HFFc6 (cell line): Measurements from ENCODE around the gene PROCA1. TPM values are rescaled to one million over a fixed set of nuclear protein-coding genes. Genes with fewer than 3 reads are reported as not detected.

Source experiments
- DNase-seq: peaks from one replicate; pipeline ENCODE4 v3.0.0-alpha.2; 2018
- H3K27ac Mint-ChIP-seq: 2 replicates; pipeline ENCODE4 v1.8.0; 2020; ENCODE audit warnings: mild to moderate bottlenecking, mixed read lengths
- H3K27me3 Mint-ChIP-seq: 2 replicates; pipeline ENCODE4 v1.8.0; 2021; ENCODE audit warnings: mild to moderate bottlenecking, moderate library complexity, mixed read lengths; ENCODE audit not compliant: insufficient read depth
- H3K36me3 Mint-ChIP-seq: 2 replicates; pipeline ENCODE4 v1.8.0; 2021; ENCODE audit warnings: low read depth, mixed read lengths
- H3K4me1 Mint-ChIP-seq: 2 replicates; pipeline ENCODE4 v1.8.0; 2020; ENCODE audit warnings: low read depth, mixed read lengths
- H3K4me3 Mint-ChIP-seq: 2 replicates; pipeline ENCODE4 v1.8.0; 2020; ENCODE audit warnings: mild to moderate bottlenecking, moderate library complexity, mixed read lengths
- H3K9me3 Mint-ChIP-seq: 2 replicates; pipeline ENCODE4 v1.8.0; 2020; ENCODE audit warnings: mild to moderate bottlenecking, mixed read lengths
- total RNA-seq, 6 experiments: library from RNA; stranded (reverse); fragmentation: NEBNext Ultra II Directional; extraction: Animal tissue kit (Norgen Biotek cat#: 25700); gene quantifications; 2 replicates in 1 of 6; 3 replicates in 5 of 6; pipeline ENCODE4 v1.2.3, GENCODE V29; 2021
- TF ChIP-seq, protein P1 (sequence below): fragments of 200-600 bp; sonication (generic); IDR thresholded peaks from 2 replicates; pipeline ENCODE4 v1.5.0; 2021; ENCODE audit warnings: antibody characterized with exemption, mild to moderate bottlenecking

PROCA1 gene
- total RNA-seq, 6 experiments from 2014 or later = 0.60 to 1.1 (median 0.70) TPM

DNA sequence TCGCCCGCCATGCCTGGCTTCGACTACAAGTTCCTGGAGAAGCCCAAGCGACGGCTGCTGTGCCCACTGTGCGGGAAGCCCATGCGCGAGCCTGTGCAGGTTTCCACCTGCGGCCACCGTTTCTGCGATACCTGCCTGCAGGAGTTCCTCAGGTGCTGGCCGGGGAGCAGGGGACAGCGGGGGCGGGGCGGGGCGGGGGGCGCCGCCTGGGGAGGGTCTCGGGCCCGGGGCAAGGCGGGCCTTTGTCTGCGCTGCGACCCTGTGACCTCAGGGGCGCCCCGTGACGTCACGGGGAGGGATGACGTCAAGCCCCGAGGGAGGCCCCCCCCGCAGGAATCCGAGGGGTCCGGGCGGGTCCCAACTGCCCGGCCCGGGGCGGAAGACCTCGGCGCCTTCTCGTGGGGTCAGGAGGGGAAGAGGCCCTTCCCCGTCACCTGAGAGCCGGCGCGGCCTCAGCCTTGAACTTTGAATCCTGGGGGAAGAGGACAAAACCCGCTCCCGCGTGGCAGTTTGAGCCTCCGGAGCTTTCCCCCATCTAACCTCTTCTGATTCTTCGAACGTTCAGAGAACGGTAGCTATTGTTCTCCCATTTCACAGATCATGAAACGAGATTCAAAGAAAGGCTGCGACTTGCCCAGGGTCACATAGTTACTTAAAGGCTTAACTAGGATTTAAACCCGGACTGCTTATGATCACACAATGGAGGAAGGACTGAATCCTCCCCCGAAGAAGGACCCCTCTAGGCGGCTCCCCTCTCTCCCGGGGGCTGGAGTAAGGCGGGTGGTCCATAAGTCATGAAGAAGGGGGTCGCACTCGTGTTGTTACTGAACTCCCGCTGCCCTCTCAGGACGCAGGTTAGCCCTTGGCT lies 32.6 kb upstream of the PROCA1 start:
- peaks cover 21% of the 10 kb centered on the region for H3K36me3 Mint-ChIP-seq
- TF ChIP-seq, protein P1, sequence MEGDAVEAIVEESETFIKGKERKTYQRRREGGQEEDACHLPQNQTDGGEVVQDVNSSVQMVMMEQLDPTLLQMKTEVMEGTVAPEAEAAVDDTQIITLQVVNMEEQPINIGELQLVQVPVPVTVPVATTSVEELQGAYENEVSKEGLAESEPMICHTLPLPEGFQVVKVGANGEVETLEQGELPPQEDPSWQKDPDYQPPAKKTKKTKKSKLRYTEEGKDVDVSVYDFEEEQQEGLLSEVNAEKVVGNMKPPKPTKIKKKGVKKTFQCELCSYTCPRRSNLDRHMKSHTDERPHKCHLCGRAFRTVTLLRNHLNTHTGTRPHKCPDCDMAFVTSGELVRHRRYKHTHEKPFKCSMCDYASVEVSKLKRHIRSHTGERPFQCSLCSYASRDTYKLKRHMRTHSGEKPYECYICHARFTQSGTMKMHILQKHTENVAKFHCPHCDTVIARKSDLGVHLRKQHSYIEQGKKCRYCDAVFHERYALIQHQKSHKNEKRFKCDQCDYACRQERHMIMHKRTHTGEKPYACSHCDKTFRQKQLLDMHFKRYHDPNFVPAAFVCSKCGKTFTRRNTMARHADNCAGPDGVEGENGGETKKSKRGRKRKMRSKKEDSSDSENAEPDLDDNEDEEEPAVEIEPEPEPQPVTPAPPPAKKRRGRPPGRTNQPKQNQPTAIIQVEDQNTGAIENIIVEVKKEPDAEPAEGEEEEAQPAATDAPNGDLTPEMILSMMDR = no peak
- no peak for DNase-seq
- H3K9me3 Mint-ChIP-seq = peaks cover 7% of the 10 kb centered on the region
- H3K4me1 Mint-ChIP-seq = peaks cover 29% of the 10 kb centered on the region
- peak overlapping the region; percentile 95 for H3K27ac Mint-ChIP-seq
- H3K4me3 Mint-ChIP-seq = peak overlapping the region; percentile 96
- H3K27me3 Mint-ChIP-seq = peaks cover 5% of the 10 kb centered on the region

DNA sequence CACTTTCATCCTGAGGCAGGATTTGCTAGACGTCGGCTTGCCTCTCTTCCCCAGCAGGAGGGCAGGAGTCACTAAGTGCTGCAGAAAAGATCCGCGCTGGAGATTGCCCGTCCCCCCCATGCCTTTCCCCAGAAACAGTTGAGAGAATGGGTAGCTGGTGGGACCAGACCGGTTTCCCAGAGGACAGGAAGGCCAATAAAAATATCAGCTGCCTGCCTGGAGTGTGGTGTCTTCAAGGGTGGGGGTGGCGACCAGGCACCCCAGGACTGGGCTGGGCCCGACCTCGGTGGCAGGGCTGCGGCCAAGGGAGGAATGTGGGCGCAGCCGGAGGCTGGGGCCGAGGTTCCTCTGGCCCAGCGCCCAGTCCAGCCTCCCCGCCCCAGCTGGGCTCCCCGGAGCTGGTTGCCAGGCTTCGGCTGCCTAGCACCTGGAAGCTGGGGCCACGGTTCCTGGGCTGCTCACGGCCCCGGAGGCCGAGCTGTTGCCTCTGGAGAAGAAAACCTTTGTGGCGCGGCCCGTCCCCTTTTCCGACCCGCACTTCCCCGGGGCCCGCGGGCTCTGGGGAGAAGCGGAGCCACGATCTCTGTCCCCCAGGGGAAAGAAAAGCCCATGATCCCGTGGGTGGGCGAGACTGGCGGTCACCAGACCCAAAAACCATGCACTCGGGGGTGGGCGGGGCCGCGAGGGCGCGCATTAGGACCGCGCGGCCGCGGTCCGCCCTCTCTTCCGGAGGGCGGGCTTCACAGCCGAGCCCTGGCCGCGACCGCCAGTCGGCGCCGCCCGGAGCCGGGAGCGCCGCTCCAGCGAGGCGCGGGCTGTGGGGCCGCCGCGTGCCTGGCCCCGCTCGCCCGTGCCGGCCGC lies 31.8 kb upstream of the PROCA1 start, which contains the start of gene TRAF4:
Gene TRAF4 (plus strand): TSS at position 769 of the 861 bp plus-strand sequence. CDS start 102 bp downstream, outside the sequence.
- H3K4me3 Mint-ChIP-seq = peak within 1 kb of the TSS; percentile 96
- H3K27me3 Mint-ChIP-seq = peaks cover 5% of the 10 kb centered on the region
- peak; percentile 93 for DNase-seq
- peaks cover 8% of the 10 kb centered on the region for H3K9me3 Mint-ChIP-seq
- H3K36me3 Mint-ChIP-seq = peaks cover 15% of the 10 kb centered on the region
- H3K27ac Mint-ChIP-seq = peak within 1 kb of the TSS; percentile 96
- TF ChIP-seq, protein P1 = no peak
- peaks cover 21% of the 10 kb centered on the region for H3K4me1 Mint-ChIP-seq

DNA sequence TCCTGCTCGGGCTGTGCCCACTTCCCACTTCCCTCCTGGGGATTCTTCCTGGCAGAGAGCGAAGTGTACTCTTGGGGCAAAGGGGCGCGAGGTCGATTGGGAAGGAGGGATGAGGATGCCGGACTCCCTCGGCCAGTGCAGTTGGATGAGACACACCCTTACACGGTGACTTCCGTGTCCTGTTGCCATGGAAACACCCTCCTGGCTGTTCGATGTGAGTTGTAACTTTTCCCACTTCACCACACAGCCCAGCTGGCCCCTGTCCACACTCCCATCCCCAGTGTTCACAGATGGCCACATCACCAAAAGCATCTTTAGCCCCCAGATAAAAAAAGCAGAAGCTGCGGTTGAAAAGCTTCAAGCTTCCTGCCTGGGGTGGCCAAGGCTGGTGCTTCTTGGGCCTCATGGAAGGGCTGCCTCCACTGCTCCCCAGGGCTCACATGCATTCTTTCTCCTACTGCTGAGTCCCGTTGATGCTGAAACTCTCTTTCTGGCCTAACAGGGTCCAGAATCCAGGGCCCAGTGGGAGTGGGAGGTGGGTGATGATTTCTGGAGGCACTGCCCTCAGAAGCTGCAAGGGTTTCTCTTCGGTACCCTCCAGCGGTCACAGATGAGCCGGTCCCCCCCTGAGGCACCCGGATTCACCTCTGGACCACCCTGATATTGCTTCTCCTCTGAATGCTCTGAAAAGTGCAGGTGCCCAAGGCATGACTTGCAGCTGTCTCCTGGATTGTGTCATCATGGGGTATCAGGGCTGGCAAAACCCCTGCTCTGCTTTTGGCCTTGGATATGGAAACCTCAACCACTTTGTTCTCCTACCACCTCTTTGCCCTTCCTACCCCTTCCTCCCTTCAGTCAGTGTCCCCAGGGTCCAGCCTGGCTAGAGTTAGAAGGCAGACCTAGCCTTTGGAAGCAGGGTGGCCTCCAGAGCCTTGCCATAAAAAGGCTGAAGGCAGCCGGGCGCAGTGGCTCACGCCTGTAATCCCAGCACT lies 30.0 kb upstream of the PROCA1 start:
- Mint-ChIP-seq H3K4me1 (peaks cover 21% of the 10 kb centered on the region), H3K9me3 (peaks cover 8% of the 10 kb centered on the region), H3K4me3 (peak overlapping the region; percentile 15; the same call in 1 of the 2 replicates), H3K27me3 (peaks cover 5% of the 10 kb centered on the region), H3K36me3 (peaks cover 15% of the 10 kb centered on the region), H3K27ac (peak overlapping the region; percentile 96; the same call in 1 of the 2 replicates)
- no peak for DNase-seq
- TF ChIP-seq, protein P1 = no peak

DNA sequence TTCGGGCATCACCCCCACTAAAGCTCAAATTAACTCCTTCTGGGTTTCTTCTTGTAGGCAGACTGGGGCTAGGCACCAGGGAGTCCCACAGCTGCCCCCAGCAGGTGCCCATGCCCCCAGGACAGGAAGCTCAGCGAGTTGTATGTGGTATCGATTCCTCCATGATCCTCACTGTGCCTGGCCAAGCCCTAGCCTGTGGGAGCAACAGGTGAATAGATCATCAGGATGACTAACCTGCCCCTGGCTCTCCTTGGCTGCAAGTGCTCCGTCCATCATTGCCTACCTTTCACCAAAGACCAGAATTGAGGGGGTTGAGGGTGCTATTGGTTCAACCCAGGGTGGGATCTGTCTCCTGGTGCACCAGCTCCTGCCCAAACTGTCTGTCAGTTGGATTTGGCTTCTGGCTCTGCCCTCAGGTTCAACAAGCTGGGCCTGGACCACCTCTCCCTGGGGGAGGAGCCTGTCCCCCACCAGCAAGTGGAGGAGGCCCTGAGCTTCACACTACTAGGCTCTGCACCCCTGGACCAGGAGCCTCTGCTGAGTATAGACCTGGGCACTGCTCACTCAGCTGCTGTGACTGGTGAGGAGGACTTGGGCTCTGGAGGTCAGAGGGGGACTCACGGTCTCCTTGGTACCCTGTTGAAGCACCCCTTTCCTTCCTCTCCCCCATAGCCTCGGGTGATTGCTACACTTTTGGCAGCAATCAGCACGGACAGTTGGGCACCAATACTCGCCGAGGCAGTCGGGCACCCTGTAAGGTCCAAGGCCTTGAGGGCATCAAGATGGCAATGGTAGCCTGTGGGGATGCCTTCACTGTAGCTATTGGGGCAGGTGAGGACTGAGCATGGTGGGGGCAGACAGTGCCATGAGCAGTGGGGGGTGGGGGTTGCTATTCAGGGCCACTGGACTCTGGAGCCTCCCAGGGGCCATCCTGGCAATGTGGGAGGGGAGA lies 29.0 kb upstream of the PROCA1 start:
- Mint-ChIP-seq H3K9me3 (peaks cover 8% of the 10 kb centered on the region), H3K4me1 (peaks cover 11% of the 10 kb centered on the region), H3K36me3 (peaks cover 10% of the 10 kb centered on the region)

More for the DNA sequence above, 29.0 kb upstream of the PROCA1 start:
- no peak for DNase-seq
- H3K27me3 Mint-ChIP-seq = peaks cover 5% of the 10 kb centered on the region
- no peak overlapping the region for H3K27ac Mint-ChIP-seq
- no peak overlapping the region for H3K4me3 Mint-ChIP-seq
- TF ChIP-seq, protein P1 = no peak
